GM12878 (cell line): Measurements from ENCODE around the gene MTHFD2. TPM values are rescaled to one million over a fixed set of nuclear protein-coding genes. Genes with fewer than 3 reads are reported as not detected.

ENCODE experiments used
- CBX5 ChIP-seq: sonication (generic); IDR thresholded peaks from 2 replicates; pipeline ENCODE4 v1.6.1; 2016; ENCODE audit warnings: low read depth, moderate library complexity, mild to moderate bottlenecking, inconsistent platforms
- CREM ChIP-seq: IDR thresholded peaks from 2 replicates; pipeline ENCODE4 v1.6.1; 2014; ENCODE audit warnings: antibody characterized with exemption, low read depth
- EGR1 ChIP-seq, 2 experiments: IDR thresholded peaks; 1 replicate in 1 of 2; 2 replicates in 1 of 2; pipeline ENCODE4 v1.6.1; 2011 to 2012; ENCODE audit warnings: low read depth in 2 of 2, low read length in 2 of 2, borderline replicate concordance in 1 of 2, mild to moderate bottlenecking in 1 of 2, moderate library complexity in 1 of 2
- ESRRA ChIP-seq: IDR thresholded peaks from 2 replicates; pipeline ENCODE4 v1.6.1; 2012; ENCODE audit warnings: mild to moderate bottlenecking, low read length, improper control_type of control experiment
- FOXM1 ChIP-seq: IDR thresholded peaks from 2 replicates; pipeline ENCODE4 v1.6.1; 2012; ENCODE audit warnings: low read depth, mild to moderate bottlenecking, inconsistent platforms, low read length, moderate library complexity
- HDAC6 ChIP-seq: fragments of 200-600 bp; sonication (generic); IDR thresholded peaks from one replicate; pipeline ENCODE4 v1.8.0; 2017; ENCODE audit warnings: antibody characterized with exemption; ENCODE audit not compliant: unreplicated experiment
- JUND ChIP-seq: IDR thresholded peaks from 2 replicates; pipeline ENCODE4 v1.6.1; 2012; ENCODE audit warnings: low read depth, mild to moderate bottlenecking, low read length, improper control_type of control experiment, moderate library complexity
- MYC ChIP-seq: IDR thresholded peaks from 2 replicates; pipeline ENCODE4 v1.6.1; 2011; ENCODE audit warnings: mild to moderate bottlenecking, low read length, moderate library complexity, inconsistent platforms; ENCODE audit not compliant: insufficient read depth, insufficient replicate concordance, insufficient read length, severe bottlenecking
- NRF1 ChIP-seq: conservative IDR thresholded peaks from 2 replicates; pipeline ENCODE4 v1.6.1; 2011; ENCODE audit warnings: mild to moderate bottlenecking, low read depth, low read length, improper control_type of control experiment
- PAX8 ChIP-seq: fragments of 450-650 bp; IDR thresholded peaks from 2 replicates; pipeline ENCODE4 v1.6.1; 2017; ENCODE audit warnings: mild to moderate bottlenecking, moderate library complexity
- PML ChIP-seq: IDR thresholded peaks from 2 replicates; pipeline ENCODE4 v1.6.1; 2012; ENCODE audit warnings: low read length, inconsistent platforms
- POLR2AphosphoS2 ChIP-seq: IDR thresholded peaks from 2 replicates; pipeline ENCODE4 v1.6.1; 2011; ENCODE audit warnings: low read depth, mild to moderate bottlenecking, low read length, improper control_type of control experiment, moderate library complexity
- SIN3A ChIP-seq: IDR thresholded peaks from 2 replicates; pipeline ENCODE4 v1.6.1; 2012; ENCODE audit warnings: low read depth, low read length, improper control_type of control experiment
- SMAD1 ChIP-seq: fragments of 450-650 bp; IDR thresholded peaks from 2 replicates; pipeline ENCODE4 v1.6.1; 2018; ENCODE audit warnings: mild to moderate bottlenecking, low read depth; ENCODE audit not compliant: partially characterized antibody
- SMC3 ChIP-seq: IDR thresholded peaks from 2 replicates; pipeline ENCODE4 v1.6.1; 2011; ENCODE audit warnings: low read length, improper control_type of control experiment, borderline replicate concordance
- STAT3 ChIP-seq: IDR thresholded peaks from 2 replicates; pipeline ENCODE4 v1.6.1; 2011; ENCODE audit warnings: low read depth, low read length, improper control_type of control experiment
- ZZZ3 ChIP-seq: IDR thresholded peaks from 2 replicates; pipeline ENCODE4 v1.6.1; 2011; ENCODE audit warnings: low read depth; ENCODE audit not compliant: control insufficient read depth, insufficient read length
- polyA plus RNA-seq, 11 experiments: library from polyadenylated mRNA; depleted of rRNA in 4 of 11; unstranded in 6 of 11; stranded (reverse) in 5 of 11; fragments of >200 nt; fragmentation: Nextera tagmentation in 4 of 11; fragmentation: Illumina TruSeq in 1 of 11; extraction: Ambion mirVana in 4 of 11; extraction: Trizol in 1 of 11; gene quantifications; 1 replicate in 1 of 11; 2 replicates in 10 of 11; pipeline versions ENCODE4 v1.2.1 to v1.2.3, GENCODE V29; 2011 to 2016; ENCODE audit warnings: inconsistent platforms in 2 of 11, missing spikeins in 2 of 11, low read depth in 1 of 11
- total RNA-seq, 4 experiments: library from RNA; depleted of rRNA in 3 of 4; stranded (reverse); fragments of >200 nt in 3 of 4; fragmentation: Illumina TruSeq in 1 of 4; extraction: Trizol in 1 of 4; gene quantifications; 2 replicates each; pipeline versions ENCODE4 v1.2.1 to v1.2.3, GENCODE V29; 2013 to 2021
- TF ChIP-seq, protein P1 (sequence below): fragments of 150-350 bp; IDR thresholded peaks from 2 replicates; pipeline ENCODE4 v1.6.1; 2016; ENCODE audit warnings: low read depth, low read length
- TF ChIP-seq, protein P2 (sequence below): fragments of 450-650 bp; IDR thresholded peaks from 2 replicates; pipeline ENCODE4 v1.6.1; 2018; ENCODE audit warnings: mild to moderate bottlenecking, low read depth, moderate library complexity; ENCODE audit not compliant: partially characterized antibody
- TF ChIP-seq, protein P3 (sequence below): fragments of 450-650 bp; IDR thresholded peaks from 2 replicates; pipeline ENCODE4 v1.6.1; 2017; ENCODE audit warnings: low read depth, mild to moderate bottlenecking, moderate library complexity
- TF ChIP-seq, protein P4 (sequence below): IDR thresholded peaks from 2 replicates; pipeline ENCODE4 v1.6.1; 2012; ENCODE audit warnings: low read depth, low read length, improper control_type of control experiment

Gene MTHFD2
- total and polyA plus RNA-seq, 10 of the 15 experiments (the other 5 are each of a cell fraction or from before 2014, with no cell fraction given), result 128 to 292 (median 150) TPM

DNA sequence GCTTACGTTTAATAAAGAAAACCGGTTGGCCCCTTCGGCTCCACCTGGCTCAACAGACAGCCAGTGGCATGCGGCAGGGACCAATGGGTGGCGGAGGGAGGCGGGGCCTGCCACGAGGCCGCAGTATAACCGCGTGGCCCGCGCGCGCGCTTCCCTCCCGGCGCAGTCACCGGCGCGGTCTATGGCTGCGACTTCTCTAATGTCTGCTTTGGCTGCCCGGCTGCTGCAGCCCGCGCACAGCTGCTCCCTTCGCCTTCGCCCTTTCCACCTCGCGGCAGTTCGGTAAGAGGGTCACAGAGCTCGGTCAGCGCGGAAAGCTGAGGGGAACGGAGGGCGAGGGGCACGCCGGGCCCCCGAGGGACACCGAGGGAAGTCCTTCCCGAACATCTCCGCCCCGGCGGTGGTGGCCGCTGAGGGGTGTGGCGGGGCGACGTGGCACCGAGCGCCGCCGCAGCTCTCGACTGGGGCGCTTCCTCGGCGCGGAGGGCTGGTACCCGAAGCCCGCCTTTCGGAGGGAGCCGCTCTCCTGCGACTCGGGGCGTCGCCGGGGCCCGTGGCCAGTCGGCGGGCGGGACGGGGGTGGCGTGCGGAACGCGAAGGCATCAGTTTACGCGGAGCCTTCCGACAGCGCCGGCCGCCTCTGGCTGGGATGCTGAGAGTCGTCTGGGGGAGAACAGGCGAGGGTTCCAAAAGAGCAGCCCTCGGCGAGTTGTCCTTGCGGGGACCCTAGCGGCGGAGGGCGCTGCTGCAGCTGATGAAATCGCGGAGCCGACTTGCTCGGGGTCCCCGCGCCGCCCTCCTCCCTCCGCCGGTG is at the start of gene MTHFD2 (continued):
- TF ChIP-seq ZZZ3, result no peak
- TF ChIP-seq PAX8, result no peak
- TF ChIP-seq, protein P1, sequence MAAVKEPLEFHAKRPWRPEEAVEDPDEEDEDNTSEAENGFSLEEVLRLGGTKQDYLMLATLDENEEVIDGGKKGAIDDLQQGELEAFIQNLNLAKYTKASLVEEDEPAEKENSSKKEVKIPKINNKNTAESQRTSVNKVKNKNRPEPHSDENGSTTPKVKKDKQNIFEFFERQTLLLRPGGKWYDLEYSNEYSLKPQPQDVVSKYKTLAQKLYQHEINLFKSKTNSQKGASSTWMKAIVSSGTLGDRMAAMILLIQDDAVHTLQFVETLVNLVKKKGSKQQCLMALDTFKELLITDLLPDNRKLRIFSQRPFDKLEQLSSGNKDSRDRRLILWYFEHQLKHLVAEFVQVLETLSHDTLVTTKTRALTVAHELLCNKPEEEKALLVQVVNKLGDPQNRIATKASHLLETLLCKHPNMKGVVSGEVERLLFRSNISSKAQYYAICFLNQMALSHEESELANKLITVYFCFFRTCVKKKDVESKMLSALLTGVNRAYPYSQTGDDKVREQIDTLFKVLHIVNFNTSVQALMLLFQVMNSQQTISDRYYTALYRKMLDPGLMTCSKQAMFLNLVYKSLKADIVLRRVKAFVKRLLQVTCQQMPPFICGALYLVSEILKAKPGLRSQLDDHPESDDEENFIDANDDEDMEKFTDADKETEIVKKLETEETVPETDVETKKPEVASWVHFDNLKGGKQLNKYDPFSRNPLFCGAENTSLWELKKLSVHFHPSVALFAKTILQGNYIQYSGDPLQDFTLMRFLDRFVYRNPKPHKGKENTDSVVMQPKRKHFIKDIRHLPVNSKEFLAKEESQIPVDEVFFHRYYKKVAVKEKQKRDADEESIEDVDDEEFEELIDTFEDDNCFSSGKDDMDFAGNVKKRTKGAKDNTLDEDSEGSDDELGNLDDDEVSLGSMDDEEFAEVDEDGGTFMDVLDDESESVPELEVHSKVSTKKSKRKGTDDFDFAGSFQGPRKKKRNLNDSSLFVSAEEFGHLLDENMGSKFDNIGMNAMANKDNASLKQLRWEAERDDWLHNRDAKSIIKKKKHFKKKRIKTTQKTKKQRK, result no peak
- TF ChIP-seq EGR1 (IDR thresholded peaks at IDR 0.05; ENCODE audit: borderline replicate concordance in 1 of 2, low read depth in 2 of 2, low read length in 2 of 2), result peak in 1 of 2 experiments; percentile 46; a peak in 1 of 3 replicates
- peak; percentile 24; the same call in 1 of the 2 replicates for TF ChIP-seq NRF1
- TF ChIP-seq CREM, result peak; percentile 73; the same call in 1 of the 2 replicates
- no peak; the same call in 1 of the 2 replicates for TF ChIP-seq CBX5
- peak; percentile 15; the same call in 1 of the 2 replicates for TF ChIP-seq FOXM1
- TF ChIP-seq HDAC6, result peak; percentile 90
- no peak for TF ChIP-seq SMAD1
- TF ChIP-seq POLR2AphosphoS2, result peak; percentile 96
- TF ChIP-seq, protein P2, sequence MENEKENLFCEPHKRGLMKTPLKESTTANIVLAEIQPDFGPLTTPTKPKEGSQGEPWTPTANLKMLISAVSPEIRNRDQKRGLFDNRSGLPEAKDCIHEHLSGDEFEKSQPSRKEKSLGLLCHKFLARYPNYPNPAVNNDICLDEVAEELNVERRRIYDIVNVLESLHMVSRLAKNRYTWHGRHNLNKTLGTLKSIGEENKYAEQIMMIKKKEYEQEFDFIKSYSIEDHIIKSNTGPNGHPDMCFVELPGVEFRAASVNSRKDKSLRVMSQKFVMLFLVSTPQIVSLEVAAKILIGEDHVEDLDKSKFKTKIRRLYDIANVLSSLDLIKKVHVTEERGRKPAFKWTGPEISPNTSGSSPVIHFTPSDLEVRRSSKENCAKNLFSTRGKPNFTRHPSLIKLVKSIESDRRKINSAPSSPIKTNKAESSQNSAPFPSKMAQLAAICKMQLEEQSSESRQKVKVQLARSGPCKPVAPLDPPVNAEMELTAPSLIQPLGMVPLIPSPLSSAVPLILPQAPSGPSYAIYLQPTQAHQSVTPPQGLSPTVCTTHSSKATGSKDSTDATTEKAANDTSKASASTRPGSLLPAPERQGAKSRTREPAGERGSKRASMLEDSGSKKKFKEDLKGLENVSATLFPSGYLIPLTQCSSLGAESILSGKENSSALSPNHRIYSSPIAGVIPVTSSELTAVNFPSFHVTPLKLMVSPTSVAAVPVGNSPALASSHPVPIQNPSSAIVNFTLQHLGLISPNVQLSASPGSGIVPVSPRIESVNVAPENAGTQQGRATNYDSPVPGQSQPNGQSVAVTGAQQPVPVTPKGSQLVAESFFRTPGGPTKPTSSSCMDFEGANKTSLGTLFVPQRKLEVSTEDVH, result no peak
- TF ChIP-seq PML, result peak; percentile 99
- no peak for TF ChIP-seq STAT3
- TF ChIP-seq JUND, result no peak
- TF ChIP-seq MYC, result peak; percentile 90
- TF ChIP-seq, protein P3, sequence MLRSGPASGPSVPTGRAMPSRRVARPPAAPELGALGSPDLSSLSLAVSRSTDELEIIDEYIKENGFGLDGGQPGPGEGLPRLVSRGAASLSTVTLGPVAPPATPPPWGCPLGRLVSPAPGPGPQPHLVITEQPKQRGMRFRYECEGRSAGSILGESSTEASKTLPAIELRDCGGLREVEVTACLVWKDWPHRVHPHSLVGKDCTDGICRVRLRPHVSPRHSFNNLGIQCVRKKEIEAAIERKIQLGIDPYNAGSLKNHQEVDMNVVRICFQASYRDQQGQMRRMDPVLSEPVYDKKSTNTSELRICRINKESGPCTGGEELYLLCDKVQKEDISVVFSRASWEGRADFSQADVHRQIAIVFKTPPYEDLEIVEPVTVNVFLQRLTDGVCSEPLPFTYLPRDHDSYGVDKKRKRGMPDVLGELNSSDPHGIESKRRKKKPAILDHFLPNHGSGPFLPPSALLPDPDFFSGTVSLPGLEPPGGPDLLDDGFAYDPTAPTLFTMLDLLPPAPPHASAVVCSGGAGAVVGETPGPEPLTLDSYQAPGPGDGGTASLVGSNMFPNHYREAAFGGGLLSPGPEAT, result no peak; the same call in 1 of the 2 replicates
- peak; percentile 69 for TF ChIP-seq SIN3A
- TF ChIP-seq, protein P4, sequence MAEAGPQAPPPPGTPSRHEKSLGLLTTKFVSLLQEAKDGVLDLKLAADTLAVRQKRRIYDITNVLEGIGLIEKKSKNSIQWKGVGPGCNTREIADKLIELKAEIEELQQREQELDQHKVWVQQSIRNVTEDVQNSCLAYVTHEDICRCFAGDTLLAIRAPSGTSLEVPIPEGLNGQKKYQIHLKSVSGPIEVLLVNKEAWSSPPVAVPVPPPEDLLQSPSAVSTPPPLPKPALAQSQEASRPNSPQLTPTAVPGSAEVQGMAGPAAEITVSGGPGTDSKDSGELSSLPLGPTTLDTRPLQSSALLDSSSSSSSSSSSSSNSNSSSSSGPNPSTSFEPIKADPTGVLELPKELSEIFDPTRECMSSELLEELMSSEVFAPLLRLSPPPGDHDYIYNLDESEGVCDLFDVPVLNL, result peak; percentile 77
- TF ChIP-seq SMC3, result peak; percentile 54
- TF ChIP-seq ESRRA, result no peak
